Thymus (tissue), 11 donors: ENCODE results near the gene SLC7A9. TPM values are rescaled to one million over a fixed set of nuclear protein-coding genes. Genes with fewer than 3 reads are reported as not detected.

ENCODE experiments used
- DNase-seq, 9 donors: peaks; one replicate each; pipeline ENCODE4 v3.0.0-alpha.2; 2013; ENCODE audit warnings: low spot score in 9 of 9, low read depth in 6 of 9, missing footprints in 1 of 9
- H3K27ac ChIP-seq, 2 donors: one replicate each; pipeline ENCODE4 v1.5.1; 2013; ENCODE audit warnings: control low read depth in 1 of 2, low read depth in 1 of 2, low read length in 1 of 2, mild to moderate bottlenecking in 1 of 2, moderate library complexity in 1 of 2
- H3K27me3 ChIP-seq, 2 donors: one replicate each; pipeline ENCODE4 v1.5.1; 2013; ENCODE audit warnings: low read length in 1 of 2; ENCODE audit not compliant: control insufficient read depth in 2 of 2, insufficient read depth in 1 of 2
- H3K36me3 ChIP-seq, 2 donors: one replicate each; pipeline ENCODE4 v1.5.1; 2013; ENCODE audit warnings: low read length in 1 of 2, mild to moderate bottlenecking in 1 of 2, moderate library complexity in 1 of 2; ENCODE audit not compliant: control insufficient read depth in 2 of 2, insufficient read depth in 2 of 2
- H3K4me1 ChIP-seq, 2 donors: one replicate each; pipeline ENCODE4 v1.5.1; 2013; ENCODE audit warnings: low read length in 2 of 2; ENCODE audit not compliant: control insufficient read depth in 2 of 2, insufficient read depth in 2 of 2
- H3K4me3 ChIP-seq, 2 donors: one replicate each; pipeline ENCODE4 v1.5.1; 2013; ENCODE audit warnings: low read length in 2 of 2, control low read depth in 1 of 2, mild to moderate bottlenecking in 1 of 2
- H3K9me3 ChIP-seq, 2 donors: one replicate each; pipeline ENCODE4 v1.5.1; 2013; ENCODE audit warnings: low read length in 1 of 2, mild to moderate bottlenecking in 1 of 2; ENCODE audit not compliant: control insufficient read depth in 2 of 2, insufficient read depth in 1 of 2
- WGBS: extraction: QIAGEN DNeasy Blood & Tissue Kit; methylation state at CpG from one replicate; pipeline ENCODE4 v1.1.7; 2013; 5-methylcytosine and 5-hydroxymethylcytosine counted together
- polyA plus RNA-seq: library from polyadenylated mRNA; stranded (reverse); fragments of 200-250 nt; gene quantifications from one replicate; pipeline ENCODE4 v1.2.3, GENCODE V29; 2013
- total RNA-seq: library from RNA; stranded (reverse); fragments of 120-200 nt; gene quantifications from one replicate; pipeline ENCODE4 v1.2.4, GENCODE V29; 2013
- donor health status: healthy.

SLC7A9 gene
- total and polyA plus RNA-seq, 2 donors = 0.24 to 0.98 TPM

GRCh38 chr19:32816555-32817099 lies 52.9 kb downstream of the SLC7A9 start:
- Histone ChIP-seq H3K27me3 (no peaks in the 10 kb centered on the region), H3K4me1 (peaks cover 4 to 44% of the 10 kb centered on the region in 2 donors), H3K36me3 (no peaks in the 10 kb centered on the region), H3K27ac (no peak overlapping the region), H3K4me3 (no peak overlapping the region), H3K9me3 (no peaks in the 10 kb centered on the region)
- 72% methylated on average over 7 of the region's 7 CpGs for WGBS
- no peak for DNase-seq

GRCh38 chr19:32814624-32815023 lies 54.9 kb downstream of the SLC7A9 start:
- H3K4me1 ChIP-seq = peaks cover 2 to 26% of the 10 kb centered on the region in 2 donors
- 85% methylated on average over 6 of the region's 6 CpGs for WGBS
- no peak for DNase-seq
- H3K27me3 ChIP-seq = no peaks in the 10 kb centered on the region
- H3K36me3 ChIP-seq = no peaks in the 10 kb centered on the region
- no peak overlapping the region for H3K27ac ChIP-seq
- no peaks in the 10 kb centered on the region for H3K9me3 ChIP-seq
- H3K4me3 ChIP-seq = no peak overlapping the region

- Histone ChIP-seq H3K27ac (peak overlapping the region in 1 of 2 donors; percentile 33), H3K4me1 (peaks cover 0 to 25% of the 10 kb centered on the region in 2 donors), H3K27me3 (no peaks in the 10 kb centered on the region), H3K9me3 (no peaks in the 10 kb centered on the region), H3K4me3 (no peak overlapping the region), H3K36me3 (no peaks in the 10 kb centered on the region)
- DNase-seq = peak in 5 of 9 donors; percentile 42 to 83 (median 65)
- WGBS = 57% methylated on average over 15 of the region's 15 CpGs
These were observed 55.6 kb downstream of the SLC7A9 start for GRCh38 chr19:32813862-32814425.

- Histone ChIP-seq H3K27ac (no peak overlapping the region), H3K4me1 (peaks cover 0 to 17% of the 10 kb centered on the region in 2 donors)
- no peak for DNase-seq
These were observed 57.0 kb downstream of the SLC7A9 start for GRCh38 chr19:32812571-32812970.

GRCh38 chr19:32812036-32812435 lies 57.5 kb downstream of the SLC7A9 start:
- WGBS = 93% methylated on average over 10 of the region's 10 CpGs
- H3K27me3 ChIP-seq = no peaks in the 10 kb centered on the region
- no peak overlapping the region for H3K4me3 ChIP-seq
- H3K4me1 ChIP-seq = peaks cover 0 to 17% of the 10 kb centered on the region in 2 donors
- no peak overlapping the region for H3K27ac ChIP-seq
- H3K36me3 ChIP-seq = no peaks in the 10 kb centered on the region
- no peaks in the 10 kb centered on the region for H3K9me3 ChIP-seq
- no peak for DNase-seq

More at GRCh38 chr19:32812571-32812970, 57.0 kb downstream of the SLC7A9 start:
- WGBS = 93% methylated on average over 3 of the region's 3 CpGs
- H3K9me3 ChIP-seq = no peaks in the 10 kb centered on the region
- no peaks in the 10 kb centered on the region for H3K36me3 ChIP-seq
- H3K4me3 ChIP-seq = no peak overlapping the region
- H3K27me3 ChIP-seq = no peaks in the 10 kb centered on the region

- H3K4me3 ChIP-seq = no peak overlapping the region
- no peaks in the 10 kb centered on the region for H3K9me3 ChIP-seq
- no peaks in the 10 kb centered on the region for H3K36me3 ChIP-seq
- no peaks in the 10 kb centered on the region for H3K27me3 ChIP-seq
- DNase-seq = no peak
- H3K27ac ChIP-seq = no peak overlapping the region
- peaks cover 0 to 17% of the 10 kb centered on the region in 2 donors for H3K4me1 ChIP-seq
- 93% methylated on average over 11 of the region's 11 CpGs for WGBS
These were observed 58.4 kb downstream of the SLC7A9 start for GRCh38 chr19:32811151-32811550.

GRCh38 chr19:32810452-32810851 lies 59.1 kb downstream of the SLC7A9 start:
- 90% methylated on average over 9 of the region's 9 CpGs for WGBS
- peaks cover 0 to 17% of the 10 kb centered on the region in 2 donors for H3K4me1 ChIP-seq
- H3K36me3 ChIP-seq = no peaks in the 10 kb centered on the region
- no peak for DNase-seq
- no peaks in the 10 kb centered on the region for H3K9me3 ChIP-seq
- H3K4me3 ChIP-seq = no peak overlapping the region
- no peak overlapping the region for H3K27ac ChIP-seq
- no peaks in the 10 kb centered on the region for H3K27me3 ChIP-seq

- no peak for DNase-seq
- H3K27ac ChIP-seq = no peak overlapping the region
- H3K36me3 ChIP-seq = no peaks in the 10 kb centered on the region
- H3K4me1 ChIP-seq = peaks cover 0 to 17% of the 10 kb centered on the region in 2 donors
- 70% methylated on average over 3 of the region's 3 CpGs for WGBS
- no peaks in the 10 kb centered on the region for H3K27me3 ChIP-seq
- no peaks in the 10 kb centered on the region for H3K9me3 ChIP-seq
- H3K4me3 ChIP-seq = no peak overlapping the region
These were observed 59.8 kb downstream of the SLC7A9 start for GRCh38 chr19:32809754-32810153.

- no peaks in the 10 kb centered on the region for H3K27me3 ChIP-seq
- H3K4me1 ChIP-seq = peaks cover 0 to 14% of the 10 kb centered on the region in 2 donors
- no peaks in the 10 kb centered on the region for H3K36me3 ChIP-seq
- H3K27ac ChIP-seq = no peak overlapping the region
- WGBS = 82% methylated on average over 5 of the region's 5 CpGs
- DNase-seq = no peak
- no peak overlapping the region for H3K4me3 ChIP-seq
- H3K9me3 ChIP-seq = no peaks in the 10 kb centered on the region
These were observed 60.3 kb downstream of the SLC7A9 start for GRCh38 chr19:32809254-32809653.
